CD14-positive monocyte (primary cell): ENCODE results near the gene FANCC. TPM values are rescaled to one million over a fixed set of nuclear protein-coding genes. Genes with fewer than 3 reads are reported as not detected.

Source experiments
- DNase-seq, 3 donors: peaks; one replicate each; pipeline ENCODE4 v3.0.0-alpha.2; 2011 to 2022
- H2AFZ ChIP-seq: 2 replicates; pipeline ENCODE4 v1.6.0; 2012; ENCODE audit warnings: mild to moderate bottlenecking, low read depth, low read length, inconsistent platforms; ENCODE audit not compliant: insufficient read depth, poor library complexity, severe bottlenecking
- H3K27ac ChIP-seq, 2 donors: 1 replicate in 1 of 2; 2 replicates in 1 of 2; pipeline ENCODE4 v1.5.1; 2012 to 2013; ENCODE audit warnings: low read length in 2 of 2, control low read depth in 1 of 2, inconsistent platforms in 1 of 2, low read depth in 1 of 2, mild to moderate bottlenecking in 1 of 2
- H3K27me3 ChIP-seq, 2 donors: one replicate each; pipeline versions ENCODE4 v1.6.0 to v1.6.1; 2011 to 2013; ENCODE audit warnings: low read length in 2 of 2; ENCODE audit not compliant: control insufficient read depth in 2 of 2, insufficient read depth in 2 of 2
- H3K36me3 ChIP-seq, 2 donors: replicated peaks in 1 of 2; 1 replicate in 1 of 2; 2 replicates in 1 of 2; pipeline versions ENCODE4 v1.5.1 to v1.6.1; 2012 to 2013; ENCODE audit warnings: low read length in 2 of 2, control low read depth in 1 of 2, inconsistent platforms in 1 of 2, mild to moderate bottlenecking in 1 of 2; ENCODE audit not compliant: insufficient read depth in 2 of 2, control insufficient read depth in 1 of 2
- H3K4me1 ChIP-seq, 2 donors: 1 replicate in 1 of 2; 2 replicates in 1 of 2; pipeline versions ENCODE4 v1.5.1 to v1.6.1; 2012 to 2013; ENCODE audit warnings: low read length in 2 of 2, control low read depth in 1 of 2, inconsistent platforms in 1 of 2, mild to moderate bottlenecking in 1 of 2, moderate library complexity in 1 of 2; ENCODE audit not compliant: insufficient read depth in 2 of 2, control insufficient read depth in 1 of 2
- H3K4me2 ChIP-seq: replicated peaks from 2 replicates; pipeline ENCODE3; 2012; ENCODE audit warnings: low read length, moderate library complexity, mild to moderate bottlenecking; ENCODE audit not compliant: poor library complexity, severe bottlenecking; ENCODE audit errors: extremely low read depth
- H3K4me3 ChIP-seq, 3 experiments: fragments of 200-600 bp in 1 of 3; sonication (generic) in 1 of 3; replicated peaks in 1 of 3; 1 replicate in 2 of 3; 2 replicates in 1 of 3; pipeline ENCODE4 v1.5.1; 2011 to 2013; ENCODE audit warnings: low read length in 3 of 3, mild to moderate bottlenecking in 3 of 3, control low read depth in 2 of 3, low read depth in 2 of 3, inconsistent platforms in 1 of 3, moderate library complexity in 1 of 3
- H3K79me2 ChIP-seq: 2 replicates; pipeline ENCODE4 v1.6.0; 2012; ENCODE audit warnings: mild to moderate bottlenecking, control low read depth, inconsistent platforms, low read length, moderate library complexity; ENCODE audit not compliant: insufficient read depth
- H3K9ac ChIP-seq: 2 replicates; pipeline ENCODE4 v1.6.0; 2017; ENCODE audit warnings: low read length, mild to moderate bottlenecking; ENCODE audit not compliant: insufficient read depth, poor library complexity, severe bottlenecking
- H3K9me3 ChIP-seq, 2 donors: replicated peaks in 1 of 2; 1 replicate in 1 of 2; 2 replicates in 1 of 2; pipeline versions ENCODE4 v1.5.1 to v1.6.1; 2012 to 2013; ENCODE audit warnings: low read length in 2 of 2, control low read depth in 1 of 2; ENCODE audit not compliant: control insufficient read depth in 1 of 2, insufficient read depth in 1 of 2
- H4K20me1 ChIP-seq: 2 replicates; pipeline ENCODE4 v1.6.0; 2012; ENCODE audit warnings: mild to moderate bottlenecking, low read length, control low read depth, moderate library complexity; ENCODE audit not compliant: insufficient read depth
- H3K27ac Mint-ChIP-seq, 7 donors: one replicate each; pipeline ENCODE4 v1.8.0; 2020; ENCODE audit warnings: mild to moderate bottlenecking in 7 of 7, mixed read lengths in 7 of 7, moderate library complexity in 6 of 7, inconsistent platforms in 2 of 7
- H3K27me3 Mint-ChIP-seq, 3 donors: one replicate each; pipeline ENCODE4 v1.8.0; 2021 to 2022; ENCODE audit warnings: low read depth in 3 of 3, mild to moderate bottlenecking in 3 of 3, mixed read lengths in 3 of 3, moderate library complexity in 3 of 3, inconsistent platforms in 1 of 3
- H3K36me3 Mint-ChIP-seq, 2 donors: one replicate each; pipeline ENCODE4 v1.8.0; 2020; ENCODE audit warnings: mixed read lengths in 2 of 2, inconsistent platforms in 1 of 2, mild to moderate bottlenecking in 1 of 2
- H3K4me1 Mint-ChIP-seq: one replicate; pipeline ENCODE4 v1.8.0; 2020; ENCODE audit warnings: mild to moderate bottlenecking, mixed read lengths
- H3K4me3 Mint-ChIP-seq, 2 donors: one replicate each; pipeline ENCODE4 v1.8.0; 2020; ENCODE audit warnings: mild to moderate bottlenecking in 2 of 2, mixed read lengths in 2 of 2, moderate library complexity in 1 of 2
- H3K9me3 Mint-ChIP-seq, 7 donors: one replicate each; pipeline ENCODE4 v1.8.0; 2020 to 2022; ENCODE audit warnings: mixed read lengths in 7 of 7, mild to moderate bottlenecking in 6 of 7, moderate library complexity in 6 of 7, inconsistent platforms in 2 of 7
- WGBS: methylation state at CpG from one replicate; pipeline ENCODE4 v1.1.5; 2013; ENCODE audit warnings: missing lambda C conversion rate; ENCODE audit not compliant: insufficient coverage; 5-methylcytosine and 5-hydroxymethylcytosine counted together
- intact Hi-C, 2 donors: fragments of 100-400 bp; cut with micrococcal nuclease; formaldehyde crosslinking; loops; one replicate each; pipeline versions ENCODE4 v1.15.0 to v1.15.1; 2023
- polyA plus RNA-seq, 3 donors: library from polyadenylated mRNA; depleted of rRNA in 1 of 3; unstranded in 2 of 3; stranded (reverse) in 1 of 3; fragments of 300-500 nt in 2 of 3; fragments of >200 nt in 1 of 3; fragmentation: Illumina TruSeq in 2 of 3; gene quantifications; 1 replicate in 2 of 3; 2 replicates in 1 of 3; pipeline ENCODE4 v1.2.3, GENCODE V29; 2012 to 2021
- TF ChIP-seq, protein P1 (sequence below): fragments of 200-600 bp; IDR thresholded peaks from one replicate; pipeline ENCODE4 v1.8.0; 2022; ENCODE audit warnings: antibody characterized with exemption, mild to moderate bottlenecking

FANCC gene
- polyA plus RNA-seq, 3 donors = 1.2 to 2.2 (median 1.5) TPM

DNA sequence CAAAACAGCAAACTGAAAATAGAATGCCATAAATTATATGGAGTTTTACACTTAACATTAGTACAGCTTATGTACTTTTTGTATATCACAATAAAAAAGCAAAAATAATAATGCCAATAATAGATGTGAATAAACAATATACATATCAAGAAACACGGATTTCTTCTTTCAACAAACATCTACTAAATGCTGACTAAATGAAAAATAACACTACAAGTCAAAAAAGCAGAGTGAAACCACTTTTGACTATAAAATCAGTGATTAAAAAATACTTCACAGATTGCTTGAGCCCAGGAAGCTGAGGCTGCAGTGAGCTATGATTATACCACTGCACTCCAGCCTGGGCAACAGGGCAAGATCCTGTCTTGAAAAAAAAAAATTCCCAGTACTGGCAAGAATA lies 32.2 kb downstream of the FANCC start:
- peaks cover 0 to 4% of the 10 kb centered on the region in 2 donors for H3K36me3 Mint-ChIP-seq
- intact Hi-C loops = no loop called here
- H3K9me3 Mint-ChIP-seq = peaks cover 8 to 15% (median 10%) of the 10 kb centered on the region in 7 donors
- Histone ChIP-seq H3K9me3 (peaks cover 0 to 14% of the 10 kb centered on the region in 2 donors), H3K36me3 (no peaks in the 10 kb centered on the region), H3K4me1 (no peaks in the 10 kb centered on the region), H3K4me3 (no peak overlapping the region), H3K4me2 (no peak overlapping the region), H3K27ac (no peak overlapping the region), H3K27me3 (no peaks in the 10 kb centered on the region), H2AFZ (no peak overlapping the region), H4K20me1 (no peaks in the 10 kb centered on the region), H3K9ac (no peak overlapping the region), H3K79me2 (no peaks in the 10 kb centered on the region)
- TF ChIP-seq, protein P1, sequence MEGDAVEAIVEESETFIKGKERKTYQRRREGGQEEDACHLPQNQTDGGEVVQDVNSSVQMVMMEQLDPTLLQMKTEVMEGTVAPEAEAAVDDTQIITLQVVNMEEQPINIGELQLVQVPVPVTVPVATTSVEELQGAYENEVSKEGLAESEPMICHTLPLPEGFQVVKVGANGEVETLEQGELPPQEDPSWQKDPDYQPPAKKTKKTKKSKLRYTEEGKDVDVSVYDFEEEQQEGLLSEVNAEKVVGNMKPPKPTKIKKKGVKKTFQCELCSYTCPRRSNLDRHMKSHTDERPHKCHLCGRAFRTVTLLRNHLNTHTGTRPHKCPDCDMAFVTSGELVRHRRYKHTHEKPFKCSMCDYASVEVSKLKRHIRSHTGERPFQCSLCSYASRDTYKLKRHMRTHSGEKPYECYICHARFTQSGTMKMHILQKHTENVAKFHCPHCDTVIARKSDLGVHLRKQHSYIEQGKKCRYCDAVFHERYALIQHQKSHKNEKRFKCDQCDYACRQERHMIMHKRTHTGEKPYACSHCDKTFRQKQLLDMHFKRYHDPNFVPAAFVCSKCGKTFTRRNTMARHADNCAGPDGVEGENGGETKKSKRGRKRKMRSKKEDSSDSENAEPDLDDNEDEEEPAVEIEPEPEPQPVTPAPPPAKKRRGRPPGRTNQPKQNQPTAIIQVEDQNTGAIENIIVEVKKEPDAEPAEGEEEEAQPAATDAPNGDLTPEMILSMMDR = no peak
- H3K27ac Mint-ChIP-seq = no peak overlapping the region
- H3K4me1 Mint-ChIP-seq = peaks cover under 1% of the 10 kb centered on the region
- no CpG with 5 or more reads among the region's 1 CpG for WGBS
- H3K27me3 Mint-ChIP-seq = no peaks in the 10 kb centered on the region
- no peak overlapping the region for H3K4me3 Mint-ChIP-seq
- no peak for DNase-seq

DNA sequence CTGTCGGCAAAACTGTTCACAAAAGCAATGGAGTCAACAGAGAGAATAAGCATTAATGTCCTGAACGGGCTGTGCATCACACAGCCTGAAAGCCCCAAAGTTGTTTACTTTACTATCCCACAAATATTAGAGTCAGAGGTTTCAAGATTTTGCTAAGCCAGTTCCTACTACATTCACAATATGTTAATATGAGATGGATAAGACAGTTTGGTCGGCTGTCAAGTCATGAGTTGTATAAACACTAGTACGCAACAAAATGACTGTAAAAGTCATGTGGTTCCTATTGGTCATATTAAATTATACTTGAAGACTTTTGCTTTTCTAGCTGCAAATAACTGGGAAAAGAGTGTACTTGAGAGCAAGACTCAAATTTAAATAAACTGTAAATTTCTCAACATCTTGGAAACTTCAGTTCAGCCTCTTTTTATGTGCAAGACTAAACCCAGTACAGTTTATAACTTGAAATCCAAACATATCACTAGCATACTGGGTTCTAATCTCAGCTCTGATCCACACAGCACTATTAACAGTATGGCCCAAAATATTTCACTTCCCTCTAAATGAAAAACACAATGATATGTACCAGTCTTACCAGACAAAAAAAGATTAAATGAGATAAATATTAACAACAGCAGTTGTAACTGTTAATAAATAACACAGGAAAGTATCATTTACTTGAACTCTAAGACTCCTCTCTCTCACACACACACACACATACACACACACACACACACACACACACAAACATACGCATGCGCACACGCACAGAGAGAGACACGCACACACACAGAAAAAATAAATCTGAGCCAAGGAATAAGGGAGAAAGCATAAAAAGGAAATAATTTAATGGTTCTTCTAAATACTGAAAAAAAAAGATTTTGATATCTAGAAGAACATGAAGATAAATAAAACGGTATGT lies 33.1 kb downstream of the FANCC start:
- intact Hi-C loops = no loop called here
- no peak overlapping the region for H3K9ac ChIP-seq

More for the DNA sequence above, 33.1 kb downstream of the FANCC start:
- H4K20me1 ChIP-seq = no peaks in the 10 kb centered on the region
- H3K27ac Mint-ChIP-seq = no peak overlapping the region
- H3K4me2 ChIP-seq = no peak overlapping the region
- WGBS = 92% methylated on average over 2 of the region's 9 CpGs
- TF ChIP-seq, protein P1 = no peak
- no peak overlapping the region for H3K4me3 ChIP-seq
- no peaks in the 10 kb centered on the region for H3K36me3 ChIP-seq
- peaks cover 0 to 4% of the 10 kb centered on the region in 2 donors for H3K36me3 Mint-ChIP-seq
- no peak for DNase-seq
- H3K27me3 Mint-ChIP-seq = peaks cover 0 to 2% (median 0%) of the 10 kb centered on the region in 3 donors
- no peaks in the 10 kb centered on the region for H3K27me3 ChIP-seq
- no peak overlapping the region for H3K4me3 Mint-ChIP-seq
- no peaks in the 10 kb centered on the region for H3K4me1 Mint-ChIP-seq
- H3K4me1 ChIP-seq = no peaks in the 10 kb centered on the region
- H2AFZ ChIP-seq = no peak overlapping the region
- H3K79me2 ChIP-seq = no peaks in the 10 kb centered on the region
- peaks cover 3 to 17% of the 10 kb centered on the region in 2 donors for H3K9me3 ChIP-seq
- no peak overlapping the region for H3K27ac ChIP-seq
- peaks cover 10 to 22% (median 18%) of the 10 kb centered on the region in 7 donors for H3K9me3 Mint-ChIP-seq
